HEK293 (cell line): ENCODE data around the gene MLLT6.

ENCODE experiments used
- CTCF ChIA-PET: fragments of 350-600 bp; formaldehyde crosslinking; extraction: SDS; loops from one replicate; lab custom pipeline; 2021; ENCODE audit warnings: antibody characterized with exemption; lab: Yijun Ruan, JAX
- POLR2A ChIA-PET: fragments of 300-600 bp; formaldehyde crosslinking; extraction: SDS; loops from one replicate; lab custom pipeline; 2020; ENCODE audit warnings: antibody characterized with exemption, inconsistent platforms; lab: Yijun Ruan, JAX
- H3K27ac ChIP-seq: fragments of 200-500 bp; sonication (Bioruptor generic); 2 replicates; pipeline ENCODE4 v1.5.1; 2014; ENCODE audit warnings: low read depth, low read length, control low read depth, inconsistent platforms; ENCODE audit errors: extremely low read depth
- H3K36me3 ChIP-seq, 2 experiments: fragments of 200-500 bp in 1 of 2; sonication (Bioruptor generic) in 1 of 2; 1 replicate in 1 of 2; 2 replicates in 1 of 2; pipeline ENCODE4 v1.5.1; 2014 to 2017; ENCODE audit warnings: inconsistent platforms in 2 of 2, low read length in 2 of 2; ENCODE audit not compliant: control insufficient read depth in 2 of 2, insufficient read depth in 1 of 2
- H3K4me1 ChIP-seq: fragments of 200-500 bp; sonication (Bioruptor generic); 2 replicates; pipeline ENCODE4 v1.5.1; 2014; ENCODE audit warnings: mild to moderate bottlenecking, low read length, inconsistent platforms; ENCODE audit not compliant: control insufficient read depth, insufficient read depth
- H3K4me3 ChIP-seq: 2 replicates; pipeline ENCODE4 v1.5.1; 2011; ENCODE audit warnings: low read depth, mild to moderate bottlenecking, control low read depth, low read length, moderate library complexity
- H3K9me3 ChIP-seq: fragments of 200-500 bp; sonication (Bioruptor generic); 2 replicates; pipeline ENCODE4 v1.5.1; 2014; ENCODE audit warnings: low read depth, low read length, inconsistent platforms; ENCODE audit not compliant: control insufficient read depth, insufficient read depth
- EGR2 ChIP-seq: fragments of 450-650 bp; formaldehyde crosslinking; IDR thresholded peaks from 2 replicates; pipeline ENCODE4 v1.5.1; 2016; ENCODE audit warnings: low read depth, missing biosample characterization, missing genetic modification characterization
- GLIS2 ChIP-seq: fragments of 450-650 bp; formaldehyde crosslinking; IDR thresholded peaks from 2 replicates; pipeline ENCODE4 v1.5.1; 2016; ENCODE audit warnings: missing biosample characterization, missing genetic modification characterization
- KLF1 ChIP-seq: fragments of 450-650 bp; formaldehyde crosslinking; IDR thresholded peaks from 2 replicates; pipeline ENCODE4 v1.5.1; 2016; ENCODE audit warnings: missing biosample characterization, missing genetic modification characterization
- KLF7 ChIP-seq: fragments of 450-650 bp; formaldehyde crosslinking; IDR thresholded peaks from 2 replicates; pipeline ENCODE4 v1.5.1; 2016; ENCODE audit warnings: missing biosample characterization, missing genetic modification characterization, borderline replicate concordance
- KLF8 ChIP-seq: fragments of 450-650 bp; formaldehyde crosslinking; IDR thresholded peaks from 2 replicates; pipeline ENCODE4 v1.5.1; 2016; ENCODE audit warnings: missing biosample characterization, missing genetic modification characterization
- PATZ1 ChIP-seq: fragments of 450-650 bp; formaldehyde crosslinking; IDR thresholded peaks from 2 replicates; pipeline ENCODE4 v1.5.1; 2016; ENCODE audit warnings: missing biosample characterization, missing genetic modification characterization
- SP2 ChIP-seq: fragments of 450-650 bp; formaldehyde crosslinking; IDR thresholded peaks from 2 replicates; pipeline ENCODE4 v1.5.1; 2016; ENCODE audit warnings: missing biosample characterization, missing genetic modification characterization
- WT1 ChIP-seq: fragments of 450-650 bp; formaldehyde crosslinking; IDR thresholded peaks from 2 replicates; pipeline ENCODE4 v1.5.1; 2016; ENCODE audit warnings: missing biosample characterization, missing genetic modification characterization
- ZBTB7A ChIP-seq: fragments of 450-650 bp; formaldehyde crosslinking; IDR thresholded peaks from 2 replicates; pipeline ENCODE4 v1.5.1; 2016; ENCODE audit warnings: low read depth, missing biosample characterization, missing genetic modification characterization
- ZEB2 ChIP-seq: fragments of 450-650 bp; formaldehyde crosslinking; IDR thresholded peaks from 2 replicates; pipeline ENCODE4 v1.5.1; 2016; ENCODE audit warnings: missing biosample characterization, missing genetic modification characterization
- ZFP69B ChIP-seq: fragments of 450-650 bp; formaldehyde crosslinking; IDR thresholded peaks from 2 replicates; pipeline ENCODE4 v1.5.1; 2016; ENCODE audit warnings: missing biosample characterization, missing genetic modification characterization
- ZIC2 ChIP-seq: fragments of 450-650 bp; formaldehyde crosslinking; IDR thresholded peaks from 2 replicates; pipeline ENCODE4 v1.5.1; 2016; ENCODE audit warnings: missing biosample characterization, missing genetic modification characterization
- ZNF223 ChIP-seq: fragments of 450-650 bp; formaldehyde crosslinking; IDR thresholded peaks from 2 replicates; pipeline ENCODE4 v1.5.1; 2016; ENCODE audit warnings: missing biosample characterization, missing genetic modification characterization
- ZNF341 ChIP-seq: fragments of 450-650 bp; formaldehyde crosslinking; IDR thresholded peaks from 2 replicates; pipeline ENCODE4; 2016; ENCODE audit warnings: low read depth, missing biosample characterization, missing genetic modification characterization
- ZNF423 ChIP-seq: fragments of 450-650 bp; formaldehyde crosslinking; IDR thresholded peaks from 2 replicates; pipeline ENCODE4 v1.5.1; 2016; ENCODE audit warnings: missing biosample characterization, missing genetic modification characterization
- ZNF692 ChIP-seq: fragments of 450-650 bp; formaldehyde crosslinking; IDR thresholded peaks from 2 replicates; pipeline ENCODE4 v1.5.1; 2016; ENCODE audit warnings: missing biosample characterization, missing genetic modification characterization
- ZNF76 ChIP-seq: fragments of 450-650 bp; formaldehyde crosslinking; IDR thresholded peaks from 2 replicates; pipeline ENCODE4; 2016; ENCODE audit warnings: low read depth, missing biosample characterization, missing genetic modification characterization, borderline replicate concordance
- ZNF777 ChIP-seq: fragments of 450-650 bp; formaldehyde crosslinking; IDR thresholded peaks from 2 replicates; pipeline ENCODE4 v1.5.1; 2017; ENCODE audit warnings: missing biosample characterization, missing genetic modification characterization, borderline replicate concordance
- TF ChIP-seq, protein P1 (sequence below): fragments of 450-650 bp; formaldehyde crosslinking; IDR thresholded peaks from 2 replicates; pipeline ENCODE4 v1.5.1; 2016; ENCODE audit warnings: missing biosample characterization, missing genetic modification characterization
- TF ChIP-seq, protein P2 (sequence below): fragments of 450-650 bp; formaldehyde crosslinking; IDR thresholded peaks from 2 replicates; pipeline ENCODE4 v1.5.1; 2017; ENCODE audit warnings: missing biosample characterization, missing genetic modification characterization
- TF ChIP-seq, protein P3 (sequence below): fragments of 450-650 bp; formaldehyde crosslinking; IDR thresholded peaks from 2 replicates; pipeline ENCODE4 v1.5.1; 2016; ENCODE audit warnings: missing biosample characterization, missing genetic modification characterization
- TF ChIP-seq, protein P4 (sequence below): fragments of 450-650 bp; formaldehyde crosslinking; IDR thresholded peaks from 2 replicates; pipeline ENCODE4 v1.5.1; 2016; ENCODE audit warnings: missing biosample characterization, missing genetic modification characterization

MLLT6 gene

GRCh38 chr17:38746849-38747462, 41.9 kb downstream of the MLLT6 start:
- H3K36me3 ChIP-seq: no peaks in the 10 kb centered on the region; a peak in 1 of 3 replicates
- H3K4me1 ChIP-seq: peaks cover 43% of the 10 kb centered on the region
- ChIA-PET CTCF (interaction anchor here (0.7 to 4.6 kb wide), 2 partner anchors 12 to 256 kb away, joined by 4 to 47 read pairs; no protein-coding TSS in a partner anchor), POLR2A (interaction anchor here (0.7 to 2.1 kb wide), 3 partner anchors 11 to 53 kb away, joined by 3 to 18 read pairs (median 8); no protein-coding TSS in a partner anchor)
- H3K9me3 ChIP-seq: no peaks in the 10 kb centered on the region
- H3K4me3 ChIP-seq: peak overlapping the region; percentile 86
- peak overlapping the region; percentile 96; the same call in 1 of the 2 replicates for H3K27ac ChIP-seq
- no peak; the same call in 1 of the 2 replicates for TF ChIP-seq ZEB2 (tag by site-specific recombination)
- 0 out of 2 replicates have a peak, but pooled peaks have one; percentile 19 for TF ChIP-seq ZNF423 (tag by site-specific recombination)
- peak; percentile 42; the same call in 1 of the 2 replicates for TF ChIP-seq KLF8 (tag by site-specific recombination)
- 0 out of 2 replicates have a peak, but pooled peaks have one; percentile 5 for TF ChIP-seq ZNF777 (tag by site-specific recombination)
- TF ChIP-seq ZNF223 (tag by site-specific recombination): no peak
- TF ChIP-seq ZNF76 (tag by site-specific recombination): peak; percentile 60
- peak; percentile 59 for TF ChIP-seq ZIC2 (tag by site-specific recombination)
- TF ChIP-seq KLF7 (tag by site-specific recombination): no peak
- TF ChIP-seq KLF1: peak; percentile 81
- peak; percentile 58; the same call in 1 of the 2 replicates for TF ChIP-seq ZNF341 (tag by site-specific recombination)
- peak; percentile 71 for TF ChIP-seq GLIS2
- TF ChIP-seq, protein P1, sequence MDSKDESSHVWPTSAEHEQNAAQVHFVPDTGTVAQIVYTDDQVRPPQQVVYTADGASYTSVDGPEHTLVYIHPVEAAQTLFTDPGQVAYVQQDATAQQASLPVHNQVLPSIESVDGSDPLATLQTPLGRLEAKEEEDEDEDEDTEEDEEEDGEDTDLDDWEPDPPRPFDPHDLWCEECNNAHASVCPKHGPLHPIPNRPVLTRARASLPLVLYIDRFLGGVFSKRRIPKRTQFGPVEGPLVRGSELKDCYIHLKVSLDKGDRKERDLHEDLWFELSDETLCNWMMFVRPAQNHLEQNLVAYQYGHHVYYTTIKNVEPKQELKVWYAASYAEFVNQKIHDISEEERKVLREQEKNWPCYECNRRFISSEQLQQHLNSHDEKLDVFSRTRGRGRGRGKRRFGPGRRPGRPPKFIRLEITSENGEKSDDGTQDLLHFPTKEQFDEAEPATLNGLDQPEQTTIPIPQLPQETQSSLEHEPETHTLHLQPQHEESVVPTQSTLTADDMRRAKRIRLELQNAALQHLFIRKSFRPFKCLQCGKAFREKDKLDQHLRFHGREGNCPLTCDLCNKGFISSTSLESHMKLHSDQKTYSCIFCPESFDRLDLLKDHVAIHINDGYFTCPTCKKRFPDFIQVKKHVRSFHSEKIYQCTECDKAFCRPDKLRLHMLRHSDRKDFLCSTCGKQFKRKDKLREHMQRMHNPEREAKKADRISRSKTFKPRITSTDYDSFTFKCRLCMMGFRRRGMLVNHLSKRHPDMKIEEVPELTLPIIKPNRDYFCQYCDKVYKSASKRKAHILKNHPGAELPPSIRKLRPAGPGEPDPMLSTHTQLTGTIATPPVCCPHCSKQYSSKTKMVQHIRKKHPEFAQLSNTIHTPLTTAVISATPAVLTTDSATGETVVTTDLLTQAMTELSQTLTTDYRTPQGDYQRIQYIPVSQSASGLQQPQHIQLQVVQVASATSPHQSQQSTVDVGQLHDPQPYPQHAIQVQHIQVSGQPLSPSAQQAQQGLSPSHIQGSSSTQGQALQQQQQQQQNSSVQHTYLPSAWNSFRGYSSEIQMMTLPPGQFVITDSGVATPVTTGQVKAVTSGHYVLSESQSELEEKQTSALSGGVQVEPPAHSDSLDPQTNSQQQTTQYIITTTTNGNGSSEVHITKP (tag by site-specific recombination): peak; percentile 81
- TF ChIP-seq, protein P2, sequence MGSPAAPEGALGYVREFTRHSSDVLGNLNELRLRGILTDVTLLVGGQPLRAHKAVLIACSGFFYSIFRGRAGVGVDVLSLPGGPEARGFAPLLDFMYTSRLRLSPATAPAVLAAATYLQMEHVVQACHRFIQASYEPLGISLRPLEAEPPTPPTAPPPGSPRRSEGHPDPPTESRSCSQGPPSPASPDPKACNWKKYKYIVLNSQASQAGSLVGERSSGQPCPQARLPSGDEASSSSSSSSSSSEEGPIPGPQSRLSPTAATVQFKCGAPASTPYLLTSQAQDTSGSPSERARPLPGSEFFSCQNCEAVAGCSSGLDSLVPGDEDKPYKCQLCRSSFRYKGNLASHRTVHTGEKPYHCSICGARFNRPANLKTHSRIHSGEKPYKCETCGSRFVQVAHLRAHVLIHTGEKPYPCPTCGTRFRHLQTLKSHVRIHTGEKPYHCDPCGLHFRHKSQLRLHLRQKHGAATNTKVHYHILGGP (tag by site-specific recombination): no peak
- TF ChIP-seq, protein P3, sequence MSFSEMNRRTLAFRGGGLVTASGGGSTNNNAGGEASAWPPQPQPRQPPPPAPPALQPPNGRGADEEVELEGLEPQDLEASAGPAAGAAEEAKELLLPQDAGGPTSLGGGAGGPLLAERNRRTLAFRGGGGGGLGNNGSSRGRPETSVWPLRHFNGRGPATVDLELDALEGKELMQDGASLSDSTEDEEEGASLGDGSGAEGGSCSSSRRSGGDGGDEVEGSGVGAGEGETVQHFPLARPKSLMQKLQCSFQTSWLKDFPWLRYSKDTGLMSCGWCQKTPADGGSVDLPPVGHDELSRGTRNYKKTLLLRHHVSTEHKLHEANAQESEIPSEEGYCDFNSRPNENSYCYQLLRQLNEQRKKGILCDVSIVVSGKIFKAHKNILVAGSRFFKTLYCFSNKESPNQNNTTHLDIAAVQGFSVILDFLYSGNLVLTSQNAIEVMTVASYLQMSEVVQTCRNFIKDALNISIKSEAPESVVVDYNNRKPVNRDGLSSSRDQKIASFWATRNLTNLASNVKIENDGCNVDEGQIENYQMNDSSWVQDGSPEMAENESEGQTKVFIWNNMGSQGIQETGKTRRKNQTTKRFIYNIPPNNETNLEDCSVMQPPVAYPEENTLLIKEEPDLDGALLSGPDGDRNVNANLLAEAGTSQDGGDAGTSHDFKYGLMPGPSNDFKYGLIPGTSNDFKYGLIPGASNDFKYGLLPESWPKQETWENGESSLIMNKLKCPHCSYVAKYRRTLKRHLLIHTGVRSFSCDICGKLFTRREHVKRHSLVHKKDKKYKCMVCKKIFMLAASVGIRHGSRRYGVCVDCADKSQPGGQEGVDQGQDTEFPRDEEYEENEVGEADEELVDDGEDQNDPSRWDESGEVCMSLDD (tag by site-specific recombination): peak; percentile 12; the same call in 1 of the 2 replicates
- TF ChIP-seq SP2 (tag by site-specific recombination): peak; percentile 35
- peak; percentile 59; the same call in 1 of the 2 replicates for TF ChIP-seq ZFP69B (tag by site-specific recombination)
- peak; percentile 63 for TF ChIP-seq PATZ1 (tag by site-specific recombination)
- TF ChIP-seq ZBTB7A: 0 out of 2 replicates have a peak, but pooled peaks have one; percentile 60
- peak; percentile 85 for TF ChIP-seq EGR2 (tag by site-specific recombination)
- 0 out of 2 replicates have a peak, but pooled peaks have one; percentile 27 for TF ChIP-seq WT1
- TF ChIP-seq ZNF692: peak; percentile 47; the same call in 1 of the 2 replicates
- TF ChIP-seq, protein P4, sequence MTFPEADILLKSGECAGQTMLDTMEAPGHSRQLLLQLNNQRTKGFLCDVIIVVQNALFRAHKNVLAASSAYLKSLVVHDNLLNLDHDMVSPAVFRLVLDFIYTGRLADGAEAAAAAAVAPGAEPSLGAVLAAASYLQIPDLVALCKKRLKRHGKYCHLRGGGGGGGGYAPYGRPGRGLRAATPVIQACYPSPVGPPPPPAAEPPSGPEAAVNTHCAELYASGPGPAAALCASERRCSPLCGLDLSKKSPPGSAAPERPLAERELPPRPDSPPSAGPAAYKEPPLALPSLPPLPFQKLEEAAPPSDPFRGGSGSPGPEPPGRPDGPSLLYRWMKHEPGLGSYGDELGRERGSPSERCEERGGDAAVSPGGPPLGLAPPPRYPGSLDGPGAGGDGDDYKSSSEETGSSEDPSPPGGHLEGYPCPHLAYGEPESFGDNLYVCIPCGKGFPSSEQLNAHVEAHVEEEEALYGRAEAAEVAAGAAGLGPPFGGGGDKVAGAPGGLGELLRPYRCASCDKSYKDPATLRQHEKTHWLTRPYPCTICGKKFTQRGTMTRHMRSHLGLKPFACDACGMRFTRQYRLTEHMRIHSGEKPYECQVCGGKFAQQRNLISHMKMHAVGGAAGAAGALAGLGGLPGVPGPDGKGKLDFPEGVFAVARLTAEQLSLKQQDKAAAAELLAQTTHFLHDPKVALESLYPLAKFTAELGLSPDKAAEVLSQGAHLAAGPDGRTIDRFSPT: peak; percentile 45; the same call in 1 of the 2 replicates
